HCT116 (cell line): ENCODE data around the gene ZNF746. TPM values are rescaled to one million over a fixed set of nuclear protein-coding genes. Genes with fewer than 3 reads are reported as not detected.

Experiments used
- ATAC-seq: fragments of 200-7000 bp; cut with Tn5 transposase; 2 replicates; pipeline ENCODE4 v1.9.1; 2020; ENCODE audit warnings: mild to moderate bottlenecking, moderate library complexity
- BruUV-seq: library from RNA; stranded (reverse); fragments of 400-500 nt; replicated peaks from 2 replicates; lab custom pipeline; 2021; lab: Mats Ljungman, UMichigan
- CTCF ChIA-PET: fragments of 300-600 bp; sonication (Branson Sonifier 250); formaldehyde crosslinking; loops from one replicate; lab custom pipeline; 2021; ENCODE audit warnings: antibody characterized with exemption; lab: Charles Lee
- POLR2A ChIA-PET: fragments of 300-600, 350-600 bp; sonication (Branson Sonifier 250); formaldehyde crosslinking; loops from one replicate; lab custom pipeline; 2021; ENCODE audit warnings: antibody characterized with exemption; lab: Charles Lee
- RAD21 ChIA-PET, 2 experiments: fragments of 300-600 bp; sonication (Branson Sonifier 250); formaldehyde crosslinking; loops; one replicate each; lab custom pipeline; 2023; ENCODE audit warnings: low total read pairs in 2 of 2; ENCODE audit not compliant: uncharacterized antibody in 2 of 2, unreplicated experiment in 2 of 2, low non-redundant PET in 1 of 2; lab: Charles Lee
- DNase-seq: peaks from one replicate; pipeline ENCODE4 v3.0.0-alpha.2; 2010; ENCODE audit warnings: low read depth, low spot score
- H2AFZ ChIP-seq: fragments of 200-600 bp; shearing (Covaris generic), sonication (generic); 2 replicates; pipeline ENCODE4 v1.6.1; 2017; ENCODE audit warnings: low read depth, mixed run types, mixed read lengths, antibody characterized with exemption, low read length; ENCODE audit not compliant: poor library complexity, severe bottlenecking
- H3K27ac ChIP-seq: 2 replicates; pipeline ENCODE4 v1.5.1; 2012; ENCODE audit warnings: low read depth, low read length
- H3K27me3 ChIP-seq: fragments of 200-600 bp; sonication (generic); 2 replicates; pipeline ENCODE4 v1.6.1; 2016; ENCODE audit warnings: mixed run types, low read length, mixed read lengths; ENCODE audit not compliant: insufficient read depth
- H3K36me3 ChIP-seq, 2 experiments: fragments of 200-500 bp in 1 of 2; fragments of 200-600 bp in 1 of 2; sonication (Bioruptor generic) in 1 of 2; sonication (generic) in 1 of 2; 2 replicates each; pipeline versions ENCODE4 v1.5.1 to v1.6.1; 2014 to 2016; ENCODE audit warnings: low read length in 2 of 2, inconsistent platforms in 1 of 2, mixed read lengths in 1 of 2, mixed run types in 1 of 2; ENCODE audit not compliant: insufficient read depth in 2 of 2, control insufficient read depth in 1 of 2
- H3K4me1 ChIP-seq, 2 experiments: fragments of 200-600 bp in 1 of 2; sonication (generic) in 1 of 2; 2 replicates each; pipeline versions ENCODE4 v1.5.1 to v1.6.1; 2012 to 2017; ENCODE audit warnings: low read length in 2 of 2, inconsistent platforms in 1 of 2, mild to moderate bottlenecking in 1 of 2, mixed read lengths in 1 of 2, mixed run types in 1 of 2, moderate library complexity in 1 of 2; ENCODE audit not compliant: insufficient read depth in 2 of 2, control insufficient read depth in 1 of 2
- H3K4me2 ChIP-seq: fragments of 200-600 bp; sonication (generic); 2 replicates; pipeline ENCODE4 v1.6.1; 2017; ENCODE audit warnings: mixed run types, low read length, mixed read lengths
- H3K4me3 ChIP-seq, 2 experiments: fragments of 200-600 bp in 1 of 2; sonication (generic) in 1 of 2; replicated peaks in 1 of 2; 2 replicates each; pipeline ENCODE4 v1.5.1; 2011 to 2016; ENCODE audit warnings: low read length in 2 of 2, control low read depth in 1 of 2, low read depth in 1 of 2, mild to moderate bottlenecking in 1 of 2, mixed read lengths in 1 of 2, mixed run types in 1 of 2
- H3K79me2 ChIP-seq: fragments of 200-600 bp; sonication (generic); 2 replicates; pipeline ENCODE4 v1.6.1; 2017; ENCODE audit warnings: mild to moderate bottlenecking, mixed run types, low read length, moderate library complexity, mixed read lengths; ENCODE audit not compliant: insufficient read depth
- H3K9ac ChIP-seq: fragments of 200-600 bp; sonication (generic); 2 replicates; pipeline ENCODE4 v1.6.1; 2016; ENCODE audit warnings: low read length, mixed read lengths
- H3K9me2 ChIP-seq: fragments of 200-600 bp; sonication (generic), shearing (Covaris generic); 2 replicates; pipeline ENCODE4 v1.6.1; 2017; ENCODE audit warnings: mixed run types, mild to moderate bottlenecking, moderate library complexity; ENCODE audit not compliant: insufficient read depth
- H3K9me3 ChIP-seq, 2 experiments: fragments of 200-500 bp in 1 of 2; fragments of 200-600 bp in 1 of 2; sonication (Bioruptor generic) in 1 of 2; sonication (generic) in 1 of 2; 2 replicates each; pipeline ENCODE4 v1.6.1; 2014 to 2017; ENCODE audit warnings: low read length in 2 of 2, mixed read lengths in 2 of 2, inconsistent platforms in 1 of 2, low read depth in 1 of 2, mild to moderate bottlenecking in 1 of 2, mixed run types in 1 of 2, moderate library complexity in 1 of 2; ENCODE audit not compliant: control insufficient read depth in 1 of 2, insufficient read depth in 1 of 2
- H4K20me1 ChIP-seq: fragments of 200-600 bp; sonication (generic), shearing (Covaris generic); 2 replicates; pipeline ENCODE4 v1.6.1; 2017; ENCODE audit warnings: mixed run types, mild to moderate bottlenecking, moderate library complexity; ENCODE audit not compliant: insufficient read depth
- CEBPB ChIP-seq: IDR thresholded peaks from 2 replicates; pipeline ENCODE4 v1.6.1; 2012; ENCODE audit warnings: low read depth
- ELF1 ChIP-seq: IDR thresholded peaks from 2 replicates; pipeline ENCODE4 v1.6.1; 2012; ENCODE audit warnings: low read depth, borderline replicate concordance
- FOSL1 ChIP-seq: IDR thresholded peaks from 2 replicates; pipeline ENCODE4 v1.6.1; 2012; ENCODE audit warnings: low read depth
- JUND ChIP-seq: IDR thresholded peaks from 2 replicates; pipeline ENCODE4 v1.6.1; 2012
- RAD21 ChIP-seq: IDR thresholded peaks from 2 replicates; pipeline ENCODE4 v1.6.1; 2012; ENCODE audit warnings: low read depth, mild to moderate bottlenecking
- SIN3A ChIP-seq: IDR thresholded peaks from 2 replicates; pipeline ENCODE4 v1.6.1; 2012; ENCODE audit warnings: low read depth
- SP1 ChIP-seq: IDR thresholded peaks from 2 replicates; pipeline ENCODE4 v1.6.1; 2012; ENCODE audit warnings: low read depth
- YY1 ChIP-seq: IDR thresholded peaks from 2 replicates; pipeline ENCODE4 v1.6.1; 2011; ENCODE audit warnings: low read length, low read depth, moderate library complexity, mild to moderate bottlenecking; ENCODE audit not compliant: insufficient replicate concordance; ENCODE audit errors: extremely low read depth
- intact Hi-C: fragments of 100-400 bp; cut with micrococcal nuclease; formaldehyde crosslinking; loops from 2 replicates; pipeline ENCODE4 v1.10.0; 2022
- total RNA-seq: library from RNA; stranded (reverse); gene quantifications from one replicate; pipeline ENCODE4 v1.2.1, GENCODE V29; 2021; ENCODE audit not compliant: unreplicated experiment
- TF ChIP-seq, protein P1 (sequence below), 3 experiments: fragments of 200-600 bp in 1 of 3; sonication (generic) in 1 of 3; IDR thresholded peaks in 2 of 3; conservative IDR thresholded peaks in 1 of 3; 2 replicates each; pipeline ENCODE4 v1.5.1; 2012 to 2017; ENCODE audit warnings: low read depth in 2 of 3, low read length in 2 of 3, antibody characterized with exemption in 1 of 3, borderline replicate concordance in 1 of 3, control low read depth in 1 of 3, mild to moderate bottlenecking in 1 of 3, mixed read lengths in 1 of 3, mixed run types in 1 of 3, moderate library complexity in 1 of 3; ENCODE audit not compliant: insufficient read depth in 1 of 3
- TF ChIP-seq, protein P2 (sequence below): IDR thresholded peaks from 2 replicates; pipeline ENCODE4 v1.6.1; 2011; ENCODE audit warnings: mild to moderate bottlenecking, low read length, moderate library complexity; ENCODE audit not compliant: insufficient replicate concordance; ENCODE audit errors: extremely low read depth

Gene ZNF746
- total RNA-seq, 1 experiment from 2014 or later = 18.7 TPM

GRCh38 chr7:149489391-149490024 lies 8.1 kb downstream of the ZNF746 start:
- ChIA-PET CTCF (no interaction called here), POLR2A (no interaction called here), RAD21 (no interaction called here)
- BruUV-seq = no TSS peak
- Histone ChIP-seq H4K20me1 (0 out of 2 replicates have a peak, but pooled peaks cover 7% of the 10 kb centered on the region), H3K27me3 (no peaks in the 10 kb centered on the region), H3K4me1 (no peaks in the 10 kb centered on the region), H3K9me2 (no peaks in the 10 kb centered on the region), H2AFZ (no peak overlapping the region), H3K79me2 (peaks cover 19% of the 10 kb centered on the region), H3K9me3 (no peaks in the 10 kb centered on the region), H3K36me3 (peaks cover 35 to 44% of the 10 kb centered on the region in 2 experiments), H3K4me3 (no peak overlapping the region), H3K4me2 (no peak overlapping the region), H3K27ac (no peak overlapping the region), H3K9ac (no peak overlapping the region)
- TF ChIP-seq ELF1 (no peak), RAD21 (peak; percentile 30; the same call in 1 of the 2 replicates), CEBPB (no peak), SP1 (no peak)
- TF ChIP-seq, protein P1, sequence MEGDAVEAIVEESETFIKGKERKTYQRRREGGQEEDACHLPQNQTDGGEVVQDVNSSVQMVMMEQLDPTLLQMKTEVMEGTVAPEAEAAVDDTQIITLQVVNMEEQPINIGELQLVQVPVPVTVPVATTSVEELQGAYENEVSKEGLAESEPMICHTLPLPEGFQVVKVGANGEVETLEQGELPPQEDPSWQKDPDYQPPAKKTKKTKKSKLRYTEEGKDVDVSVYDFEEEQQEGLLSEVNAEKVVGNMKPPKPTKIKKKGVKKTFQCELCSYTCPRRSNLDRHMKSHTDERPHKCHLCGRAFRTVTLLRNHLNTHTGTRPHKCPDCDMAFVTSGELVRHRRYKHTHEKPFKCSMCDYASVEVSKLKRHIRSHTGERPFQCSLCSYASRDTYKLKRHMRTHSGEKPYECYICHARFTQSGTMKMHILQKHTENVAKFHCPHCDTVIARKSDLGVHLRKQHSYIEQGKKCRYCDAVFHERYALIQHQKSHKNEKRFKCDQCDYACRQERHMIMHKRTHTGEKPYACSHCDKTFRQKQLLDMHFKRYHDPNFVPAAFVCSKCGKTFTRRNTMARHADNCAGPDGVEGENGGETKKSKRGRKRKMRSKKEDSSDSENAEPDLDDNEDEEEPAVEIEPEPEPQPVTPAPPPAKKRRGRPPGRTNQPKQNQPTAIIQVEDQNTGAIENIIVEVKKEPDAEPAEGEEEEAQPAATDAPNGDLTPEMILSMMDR (IDR thresholded peaks at IDR 0.05 in 2 of 3, conservative IDR thresholded peaks at IDR 0.05 in 1 of 3; ENCODE audit: borderline replicate concordance in 1 of 3, insufficient read depth in 1 of 3, low read depth in 2 of 3, low read length in 2 of 3) = peak; percentile 43 to 52 (median 47); a peak in 4 of 6 replicates
- DNase-seq = no peak
- peak; percentile 98 for ATAC-seq
- intact Hi-C loops = loop anchor here (1.0 kb wide), 1 partner anchor 110 kb away; no protein-coding TSS in a partner anchor

- Histone ChIP-seq H2AFZ (no peak overlapping the region), H3K79me2 (peaks cover 16% of the 10 kb centered on the region), H3K27me3 (no peaks in the 10 kb centered on the region), H3K9me3 (no peaks in the 10 kb centered on the region), H3K36me3 (peaks cover 3 to 28% of the 10 kb centered on the region in 2 experiments; a peak in 3 of 4 replicates), H3K4me3 (no peak overlapping the region), H3K27ac (no peak overlapping the region), H3K4me2 (no peak overlapping the region), H3K9me2 (no peaks in the 10 kb centered on the region), H4K20me1 (no peaks in the 10 kb centered on the region), H3K9ac (no peak overlapping the region), H3K4me1 (no peaks in the 10 kb centered on the region; a peak in 1 of 4 replicates)
- ATAC-seq (no peak), DNase-seq (no peak)
- BruUV-seq = no TSS peak
- intact Hi-C loops = no loop called here
- RAD21 ChIA-PET = no interaction called here
- CTCF ChIA-PET = no interaction called here
- POLR2A ChIA-PET = no interaction called here
- no peak for TF ChIP-seq SIN3A
- TF ChIP-seq FOSL1 = no peak
- no peak for TF ChIP-seq JUND
- TF ChIP-seq, protein P2, sequence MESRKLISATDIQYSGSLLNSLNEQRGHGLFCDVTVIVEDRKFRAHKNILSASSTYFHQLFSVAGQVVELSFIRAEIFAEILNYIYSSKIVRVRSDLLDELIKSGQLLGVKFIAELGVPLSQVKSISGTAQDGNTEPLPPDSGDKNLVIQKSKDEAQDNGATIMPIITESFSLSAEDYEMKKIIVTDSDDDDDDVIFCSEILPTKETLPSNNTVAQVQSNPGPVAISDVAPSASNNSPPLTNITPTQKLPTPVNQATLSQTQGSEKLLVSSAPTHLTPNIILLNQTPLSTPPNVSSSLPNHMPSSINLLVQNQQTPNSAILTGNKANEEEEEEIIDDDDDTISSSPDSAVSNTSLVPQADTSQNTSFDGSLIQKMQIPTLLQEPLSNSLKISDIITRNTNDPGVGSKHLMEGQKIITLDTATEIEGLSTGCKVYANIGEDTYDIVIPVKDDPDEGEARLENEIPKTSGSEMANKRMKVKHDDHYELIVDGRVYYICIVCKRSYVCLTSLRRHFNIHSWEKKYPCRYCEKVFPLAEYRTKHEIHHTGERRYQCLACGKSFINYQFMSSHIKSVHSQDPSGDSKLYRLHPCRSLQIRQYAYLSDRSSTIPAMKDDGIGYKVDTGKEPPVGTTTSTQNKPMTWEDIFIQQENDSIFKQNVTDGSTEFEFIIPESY = no peak
- TF ChIP-seq YY1 = no peak
- TF ChIP-seq, protein P1 (IDR thresholded peaks at IDR 0.05 in 2 of 3, conservative IDR thresholded peaks at IDR 0.05 in 1 of 3; ENCODE audit: borderline replicate concordance in 1 of 3, insufficient read depth in 1 of 3, low read depth in 2 of 3, low read length in 2 of 3) = no peak
These were observed 18.0 kb downstream of the ZNF746 start for GRCh38 chr7:149479568-149479967.
